Fibroblast of pulmonary artery (primary cell): ENCODE results near the gene TFAP2E.

ENCODE experiments used
- DNase-seq: peaks from one replicate; pipeline ENCODE4 v3.0.0-alpha.2; 2010; ENCODE audit warnings: low read depth
- H3K4me3 ChIP-seq: replicated peaks from 2 replicates; pipeline ENCODE4 v1.5.1; 2011; ENCODE audit warnings: low read depth, mild to moderate bottlenecking, control low read depth, low read length, moderate library complexity
- CTCF ChIP-seq: IDR thresholded peaks from 2 replicates; pipeline ENCODE4 v1.5.1; 2011; ENCODE audit warnings: mild to moderate bottlenecking, control low read depth, low read length, inconsistent platforms; ENCODE audit errors: missing control alignments

TFAP2E gene

GRCh38 chr1:35591211-35591610, 18.1 kb downstream of the TFAP2E start:
- no peak for DNase-seq
- H3K4me3 ChIP-seq: no peak overlapping the region
- TF ChIP-seq CTCF: no peak

GRCh38 chr1:35592991-35593769, 20.1 kb downstream of the TFAP2E start:
- DNase-seq: no peak
- H3K4me3 ChIP-seq: no peak overlapping the region
- no peak for TF ChIP-seq CTCF

GRCh38 chr1:35594005-35594760, 21.1 kb downstream of the TFAP2E start:
- no peak for DNase-seq
- no peak for TF ChIP-seq CTCF
- H3K4me3 ChIP-seq: no peak overlapping the region

GRCh38 chr1:35595684-35596083, 22.6 kb downstream of the TFAP2E start:
- no peak for TF ChIP-seq CTCF
- DNase-seq: no peak
- H3K4me3 ChIP-seq: no peak overlapping the region

- H3K4me3 ChIP-seq: no peak overlapping the region
- DNase-seq: no peak
- TF ChIP-seq CTCF: no peak
These were observed 24.8 kb downstream of the TFAP2E start for GRCh38 chr1:35597870-35598269.

GRCh38 chr1:35598895-35599294, 25.8 kb downstream of the TFAP2E start:
- DNase-seq: no peak
- no peak for TF ChIP-seq CTCF
- no peak overlapping the region for H3K4me3 ChIP-seq
